ENCODE measurements around the gene NUDT3. TPM values are rescaled to one million over a fixed set of nuclear protein-coding genes. Genes with fewer than 3 reads are reported as not detected.

Gene NUDT3
- total and polyA plus RNA-seq, 9 of the 15 experiments (the other 6 are each of a cell fraction or from before 2014, with no cell fraction given), result 5.4 to 81.2 (median 56.4) TPM

GRCh38 chr6:34324738-34325444 is 67.6 kb downstream of the NUDT3 start (continued):
- TF ChIP-seq, protein P1, sequence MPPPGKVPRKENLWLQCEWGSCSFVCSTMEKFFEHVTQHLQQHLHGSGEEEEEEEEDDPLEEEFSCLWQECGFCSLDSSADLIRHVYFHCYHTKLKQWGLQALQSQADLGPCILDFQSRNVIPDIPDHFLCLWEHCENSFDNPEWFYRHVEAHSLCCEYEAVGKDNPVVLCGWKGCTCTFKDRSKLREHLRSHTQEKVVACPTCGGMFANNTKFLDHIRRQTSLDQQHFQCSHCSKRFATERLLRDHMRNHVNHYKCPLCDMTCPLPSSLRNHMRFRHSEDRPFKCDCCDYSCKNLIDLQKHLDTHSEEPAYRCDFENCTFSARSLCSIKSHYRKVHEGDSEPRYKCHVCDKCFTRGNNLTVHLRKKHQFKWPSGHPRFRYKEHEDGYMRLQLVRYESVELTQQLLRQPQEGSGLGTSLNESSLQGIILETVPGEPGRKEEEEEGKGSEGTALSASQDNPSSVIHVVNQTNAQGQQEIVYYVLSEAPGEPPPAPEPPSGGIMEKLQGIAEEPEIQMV (tag; conservative IDR thresholded peaks at IDR 0.05; ENCODE audit: low read depth), result no peak
- TF ChIP-seq STAT5A (IDR thresholded peaks at IDR 0.05; ENCODE audit: borderline replicate concordance, low read length) (peak; percentile 40; the same call in 1 of the 2 replicates), ASH1L (IDR thresholded peaks at IDR 0.05; ENCODE audit: borderline replicate concordance, low read depth, partially characterized antibody) (no peak), NR3C1 (CRISPR knock-in tag; IDR thresholded peaks at IDR 0.05) (no peak), ZNF79 (CRISPR knock-in tag; IDR thresholded peaks at IDR 0.05; ENCODE audit: low read depth) (no peak), POLR2AphosphoS5 (IDR thresholded peaks at IDR 0.05; ENCODE audit: control insufficient read depth, insufficient read depth, low read depth, low read length) (no peak), BRF2 (IDR thresholded peaks at IDR 0.05; ENCODE audit: borderline replicate concordance, insufficient read depth, insufficient read length) (no peak), HMGN3 (IDR thresholded peaks at IDR 0.05; ENCODE audit: borderline replicate concordance, extremely low read depth, insufficient read length, low read depth, low read length) (no peak), TAF7 (tag; IDR thresholded peaks at IDR 0.05) (no peak), KHSRP (IDR thresholded peaks at IDR 0.05) (no peak), HNRNPL (IDR thresholded peaks at IDR 0.05; ENCODE audit: low read depth, low read length) (no peak), ZKSCAN3 (CRISPR knock-in tag; IDR thresholded peaks at IDR 0.05) (no peak), TCFL5 (CRISPR knock-in tag; conservative IDR thresholded peaks at IDR 0.05) (no peak), ZC3H4 (CRISPR knock-in tag; IDR thresholded peaks at IDR 0.05; ENCODE audit: borderline replicate concordance) (no peak), MXD1 (CRISPR knock-in tag; IDR thresholded peaks at IDR 0.05; ENCODE audit: borderline replicate concordance, poor library complexity, severe bottlenecking) (no peak), MECOM (CRISPR knock-in tag; IDR thresholded peaks at IDR 0.05) (peak; percentile 9; the same call in 1 of the 2 replicates), ZNF140 (CRISPR knock-in tag; IDR thresholded peaks at IDR 0.05) (no peak), NR2C2 (CRISPR knock-in tag; IDR thresholded peaks at IDR 0.05) (no peak), NR2C2 (tag; IDR thresholded peaks at IDR 0.05) (no peak), GTF2E2 (tag; IDR thresholded peaks at IDR 0.05) (no peak)
- TF ChIP-seq, protein P2, sequence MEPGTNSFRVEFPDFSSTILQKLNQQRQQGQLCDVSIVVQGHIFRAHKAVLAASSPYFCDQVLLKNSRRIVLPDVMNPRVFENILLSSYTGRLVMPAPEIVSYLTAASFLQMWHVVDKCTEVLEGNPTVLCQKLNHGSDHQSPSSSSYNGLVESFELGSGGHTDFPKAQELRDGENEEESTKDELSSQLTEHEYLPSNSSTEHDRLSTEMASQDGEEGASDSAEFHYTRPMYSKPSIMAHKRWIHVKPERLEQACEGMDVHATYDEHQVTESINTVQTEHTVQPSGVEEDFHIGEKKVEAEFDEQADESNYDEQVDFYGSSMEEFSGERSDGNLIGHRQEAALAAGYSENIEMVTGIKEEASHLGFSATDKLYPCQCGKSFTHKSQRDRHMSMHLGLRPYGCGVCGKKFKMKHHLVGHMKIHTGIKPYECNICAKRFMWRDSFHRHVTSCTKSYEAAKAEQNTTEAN (CRISPR knock-in tag; IDR thresholded peaks at IDR 0.05), result no peak
- TF ChIP-seq, protein P3, sequence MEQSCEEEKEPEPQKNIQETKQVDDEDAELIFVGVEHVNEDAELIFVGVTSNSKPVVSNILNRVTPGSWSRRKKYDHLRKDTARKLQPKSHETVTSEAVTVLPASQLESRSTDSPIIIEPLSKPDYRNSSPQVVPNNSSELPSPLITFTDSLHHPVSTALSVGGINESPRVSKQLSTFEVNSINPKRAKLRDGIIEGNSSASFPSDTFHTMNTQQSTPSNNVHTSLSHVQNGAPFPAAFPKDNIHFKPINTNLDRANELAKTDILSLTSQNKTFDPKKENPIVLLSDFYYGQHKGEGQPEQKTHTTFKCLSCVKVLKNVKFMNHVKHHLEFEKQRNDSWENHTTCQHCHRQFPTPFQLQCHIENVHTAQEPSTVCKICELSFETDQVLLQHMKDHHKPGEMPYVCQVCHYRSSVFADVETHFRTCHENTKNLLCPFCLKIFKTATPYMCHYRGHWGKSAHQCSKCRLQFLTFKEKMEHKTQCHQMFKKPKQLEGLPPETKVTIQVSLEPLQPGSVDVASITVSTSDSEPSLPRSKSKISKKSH (CRISPR knock-in tag; IDR thresholded peaks at IDR 0.05), result no peak
